Occipital lobe (tissue), 2 donors: Measurements from ENCODE around the gene CATSPERB. TPM values are rescaled to one million over a fixed set of nuclear protein-coding genes. Genes with fewer than 3 reads are reported as not detected.
"Not testable (repeated sequence)": the region's sequence is repeated elsewhere in the genome, so short reads cannot be mapped to it uniquely, and the experiment has no call there.

ENCODE experiments used
- DNase-seq: peaks from one replicate; lab custom pipeline; 2025; lab: John Stamatoyannopoulos, UW
- total RNA-seq: library from RNA; depleted of rRNA; stranded (reverse); fragments of >200 nt; gene quantifications from one replicate; pipeline ENCODE4 v1.2.3, GENCODE V29; 2014

Gene CATSPERB
- total RNA-seq: 3.7 TPM

GRCh38 chr14:91731986-91732385 lies at the start of gene CATSPERB:
TSS of gene CATSPERB (minus strand) at chr14:91732086. CDS start at chr14:91729479, 2,607 bp downstream.
- DNase-seq: no peak

- no peak for DNase-seq
Measured at GRCh38 chr14:91780452-91780851, 48.6 kb upstream of the CATSPERB start.

- no peak for DNase-seq
Measured at GRCh38 chr14:91778217-91778616, 46.3 kb upstream of the CATSPERB start.

GRCh38 chr14:91774140-91775096 lies 42.5 kb upstream of the CATSPERB start:
- no peak for DNase-seq

- DNase-seq: no peak
Measured at GRCh38 chr14:91770185-91770584, 38.3 kb upstream of the CATSPERB start.

- no peak for DNase-seq
Measured at GRCh38 chr14:91755570-91756295, 23.8 kb upstream of the CATSPERB start.

- DNase-seq: no peak
Measured at GRCh38 chr14:91754819-91755218, 22.9 kb upstream of the CATSPERB start.

GRCh38 chr14:91754185-91754584 lies 22.3 kb upstream of the CATSPERB start:
- DNase-seq: no peak

- DNase-seq: no peak
Measured at GRCh38 chr14:91753501-91754128, 21.7 kb upstream of the CATSPERB start.

- DNase-seq: no peak
Measured at GRCh38 chr14:91752961-91753360, 21.1 kb upstream of the CATSPERB start.

- DNase-seq: no peak
Measured at GRCh38 chr14:91751719-91752118, 19.8 kb upstream of the CATSPERB start.

GRCh38 chr14:91750634-91751198 lies 18.8 kb upstream of the CATSPERB start:
- no peak for DNase-seq

GRCh38 chr14:91749868-91750267 lies 18.0 kb upstream of the CATSPERB start:
- no peak for DNase-seq

- DNase-seq: no peak
Measured at GRCh38 chr14:91748049-91748448, 16.2 kb upstream of the CATSPERB start.

- DNase-seq: no peak
Measured at GRCh38 chr14:91745344-91745743, 13.5 kb upstream of the CATSPERB start.

GRCh38 chr14:91744068-91744480 lies 12.2 kb upstream of the CATSPERB start:
- DNase-seq: no peak

GRCh38 chr14:91743305-91743653 lies 11.4 kb upstream of the CATSPERB start:
- DNase-seq: no peak

- no peak for DNase-seq
Measured at GRCh38 chr14:91742621-91743304, 10.9 kb upstream of the CATSPERB start.

GRCh38 chr14:91739867-91740266 lies 8.0 kb upstream of the CATSPERB start:
- DNase-seq: not testable (repeated sequence)

GRCh38 chr14:91737619-91738018 lies 5.7 kb upstream of the CATSPERB start:
- DNase-seq: no peak

GRCh38 chr14:91732859-91733477 lies 1.1 kb upstream of the CATSPERB start:
- no peak for DNase-seq
